ENCODE results near the gene GPBAR1.
"Not testable (repeated sequence)": the region's sequence is repeated elsewhere in the genome, so short reads cannot be mapped to it uniquely, and the experiment has no call there.

Gene GPBAR1

DNA sequence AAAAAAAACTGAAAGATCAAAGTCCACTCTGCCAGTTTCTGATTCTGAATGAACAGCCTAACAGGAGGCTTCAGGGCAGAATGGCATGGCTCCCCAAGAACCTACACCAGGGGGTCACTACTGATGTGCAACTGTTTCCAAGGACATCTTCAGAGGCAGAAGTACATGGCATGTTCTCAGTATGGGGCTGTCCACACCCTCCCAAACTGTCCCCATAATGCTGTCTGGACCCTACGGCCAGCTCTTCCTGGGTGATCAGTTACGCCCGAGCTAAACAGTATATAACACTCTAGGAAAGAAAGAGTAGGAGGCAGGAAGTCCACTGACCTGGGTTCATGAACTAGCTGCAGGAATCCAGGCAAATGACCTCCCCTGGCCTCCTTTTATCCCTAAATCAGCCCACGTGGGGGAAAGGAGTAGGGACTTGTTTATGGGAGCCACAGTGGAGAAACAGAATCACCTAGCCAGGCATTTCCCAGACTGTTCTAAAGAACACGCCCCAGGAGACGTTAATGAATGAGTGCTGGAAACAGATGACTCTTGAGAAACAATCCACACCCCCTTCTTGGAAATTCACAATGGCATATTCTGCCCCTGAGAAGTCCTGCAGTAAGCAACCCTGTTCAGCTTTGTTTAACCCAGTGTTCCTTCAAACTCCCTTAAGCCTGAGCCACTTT is 29.0 kb downstream of the GPBAR1 start:
- no peak for DNase-seq

GRCh38 chr2:218290316-218291261 is 29.8 kb downstream of the GPBAR1 start:
- no peak for DNase-seq

GRCh38 chr2:218291318-218292047 is 30.7 kb downstream of the GPBAR1 start:
- DNase-seq, result no peak

DNA sequence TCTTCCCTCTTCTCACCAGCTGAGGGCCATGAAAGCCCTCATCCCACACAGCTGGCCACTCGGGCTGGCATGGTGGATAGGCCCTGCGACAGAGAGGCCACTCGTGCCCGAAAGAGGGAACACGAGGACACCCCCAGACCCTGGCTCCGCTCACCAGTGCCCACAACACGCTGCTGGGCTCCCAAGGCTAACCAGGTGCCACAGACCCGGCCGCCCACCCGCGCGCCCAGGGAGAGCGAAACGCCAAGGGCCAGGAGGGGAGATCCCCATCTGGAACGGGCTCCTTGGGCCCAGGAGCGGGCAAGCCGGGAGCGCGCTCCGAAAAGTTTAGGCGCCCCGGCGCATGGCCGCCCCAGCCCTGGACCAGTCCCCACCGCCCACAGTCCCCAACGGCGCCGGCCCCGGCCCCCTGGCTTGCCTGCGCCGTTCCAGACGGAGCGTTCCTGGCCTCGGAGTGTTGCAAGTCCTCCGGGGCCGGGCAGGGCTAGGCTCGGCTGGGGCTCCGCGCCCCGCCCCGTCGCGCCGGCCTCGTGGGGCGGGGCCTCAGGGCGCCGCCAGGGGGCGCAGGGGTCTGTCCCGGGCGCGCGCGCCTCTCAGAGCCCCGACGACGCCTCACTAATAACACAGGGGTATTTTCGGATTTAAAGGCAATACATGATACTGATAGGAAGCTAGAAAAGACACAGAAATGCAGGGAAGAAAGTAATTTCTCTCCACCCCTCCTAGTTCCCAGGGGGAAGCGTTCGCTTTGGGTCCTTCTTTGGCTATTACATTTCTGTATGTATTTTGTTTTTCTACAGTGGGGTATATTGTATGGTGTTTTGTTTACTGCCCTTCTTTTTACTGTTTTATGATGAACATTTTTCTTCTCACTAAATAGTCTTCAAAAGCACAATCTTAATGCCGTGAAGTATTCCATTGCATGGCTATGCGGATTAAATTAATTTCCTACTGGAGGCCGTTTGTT is 31.5 kb downstream of the GPBAR1 start, which contains the start of gene TMBIM1:
Gene TMBIM1, minus strand, starts transcription at position 456 of the 967 bp plus-strand sequence. CDS start 10,362 bp downstream, outside the sequence.
- peak; percentile 71 for DNase-seq

- no peak for DNase-seq
Measured at GRCh38 chr2:218293715-218294429, 33.1 kb downstream of the GPBAR1 start.

GRCh38 chr2:218294430-218295022 is 33.7 kb downstream of the GPBAR1 start:
- no peak for DNase-seq

GRCh38 chr2:218295029-218295428 is 34.2 kb downstream of the GPBAR1 start:
- DNase-seq, result peak; percentile 29

DNA sequence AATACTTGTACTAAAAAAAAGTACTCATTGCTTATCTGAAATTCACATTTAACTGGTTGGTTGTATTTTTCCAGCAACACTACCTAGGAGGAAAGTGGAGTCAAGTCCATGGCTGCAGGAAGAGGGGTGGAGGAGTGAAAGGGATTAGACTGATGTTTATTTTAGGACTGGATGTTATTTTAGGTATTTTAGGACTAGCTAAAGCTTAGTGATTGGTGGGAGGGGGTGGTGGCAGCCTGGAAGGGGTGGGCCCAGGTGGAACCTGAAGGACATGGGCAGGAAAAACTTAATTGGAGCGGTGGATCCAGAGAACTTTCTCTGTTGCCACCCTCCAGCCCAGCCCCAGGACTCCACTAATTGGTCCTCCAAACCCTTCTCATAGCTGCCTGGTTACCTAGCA is 35.4 kb downstream of the GPBAR1 start:
- DNase-seq, result no peak

DNA sequence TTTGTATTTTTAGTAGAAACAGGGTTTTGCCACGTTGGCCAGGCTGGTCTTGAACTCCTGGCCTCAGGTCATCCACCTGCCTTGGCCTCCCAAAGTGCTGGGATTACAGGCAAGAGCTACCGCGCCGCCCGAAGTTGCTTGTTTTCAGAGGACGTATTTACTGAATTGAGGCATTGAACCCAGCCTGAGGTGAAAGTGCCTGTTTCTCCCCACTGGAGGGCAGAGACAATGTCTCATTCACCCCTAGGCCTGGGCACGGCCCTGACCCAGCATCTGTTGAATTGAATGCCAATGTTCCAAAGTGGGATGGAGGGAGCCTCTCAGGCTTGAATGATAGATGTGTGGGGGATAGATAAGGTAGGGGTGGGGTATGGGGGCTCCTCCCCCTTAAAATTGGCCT is 36.0 kb downstream of the GPBAR1 start:
- no peak for DNase-seq

GRCh38 chr2:218298314-218298875 is 37.6 kb downstream of the GPBAR1 start:
- DNase-seq, result no peak

DNA sequence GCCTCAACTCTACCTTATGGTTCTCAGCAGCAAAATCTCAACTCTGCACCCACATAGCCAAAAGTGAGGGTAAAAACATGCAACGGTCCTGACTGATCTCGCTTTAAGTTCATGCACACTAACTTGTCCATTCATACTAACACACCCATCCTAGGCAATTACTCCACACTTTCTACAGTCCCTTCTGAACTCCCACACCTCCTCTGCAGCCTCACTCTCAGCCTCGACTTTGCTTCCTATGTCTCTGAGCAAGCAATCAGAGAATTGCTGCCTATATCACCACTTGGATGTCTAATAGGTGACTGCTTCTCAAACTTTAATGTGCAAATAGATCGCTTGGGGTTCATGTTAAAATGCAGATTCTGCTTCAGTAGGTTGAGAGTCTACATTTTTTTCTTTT is 39.3 kb downstream of the GPBAR1 start:
- DNase-seq, result no peak

DNA sequence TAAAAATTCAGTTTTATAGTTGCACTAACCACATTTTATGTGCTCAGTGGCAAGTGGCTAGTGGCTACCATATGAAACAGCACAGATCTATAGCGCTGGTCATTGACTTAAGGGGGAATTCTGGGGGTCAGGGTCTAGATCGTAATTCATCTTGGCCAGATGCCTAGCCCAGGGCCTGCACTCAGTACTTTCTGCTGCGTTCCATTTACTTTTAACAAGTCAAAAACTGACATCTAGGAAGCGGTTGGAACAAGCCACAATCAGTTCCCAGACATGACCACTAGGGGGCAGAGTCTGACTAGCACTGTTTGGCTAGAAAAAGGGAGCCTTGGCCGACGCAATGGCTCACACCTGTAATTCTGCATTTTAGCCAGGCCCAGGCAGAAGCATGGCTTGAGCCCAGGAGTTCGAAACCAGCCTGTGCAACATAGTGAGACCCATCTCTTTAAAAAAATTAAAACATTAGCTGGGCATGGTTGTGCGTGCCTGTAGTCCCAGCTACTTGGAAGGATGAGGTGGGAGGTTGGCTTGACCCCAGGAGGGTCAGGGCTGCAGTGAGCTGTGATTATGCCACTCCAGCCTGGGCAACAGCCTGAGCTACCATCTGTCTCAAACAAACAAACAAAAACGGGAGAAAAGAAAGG is 40.5 kb downstream of the GPBAR1 start:
- peak; percentile 31 for DNase-seq

DNA sequence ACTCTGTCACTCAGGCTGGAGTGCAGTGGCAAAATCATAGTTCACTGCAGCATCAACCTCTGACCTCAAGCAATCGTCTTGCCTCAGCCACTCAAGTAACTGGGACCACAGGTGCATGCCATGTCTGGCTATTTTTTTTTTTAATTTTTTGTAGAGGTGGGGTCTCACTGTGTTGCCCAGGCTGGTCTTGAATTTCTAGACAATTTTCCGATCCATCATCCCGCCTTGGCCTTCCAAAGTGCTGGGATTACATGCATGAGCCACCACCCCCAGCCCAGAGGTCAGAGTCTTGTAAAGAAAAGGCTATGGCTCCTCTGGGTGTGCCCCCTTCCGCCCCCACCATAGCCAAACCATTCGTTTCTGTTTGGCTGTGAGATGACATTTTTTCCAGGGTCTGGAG is 44.6 kb downstream of the GPBAR1 start:
- no peak for DNase-seq

DNA sequence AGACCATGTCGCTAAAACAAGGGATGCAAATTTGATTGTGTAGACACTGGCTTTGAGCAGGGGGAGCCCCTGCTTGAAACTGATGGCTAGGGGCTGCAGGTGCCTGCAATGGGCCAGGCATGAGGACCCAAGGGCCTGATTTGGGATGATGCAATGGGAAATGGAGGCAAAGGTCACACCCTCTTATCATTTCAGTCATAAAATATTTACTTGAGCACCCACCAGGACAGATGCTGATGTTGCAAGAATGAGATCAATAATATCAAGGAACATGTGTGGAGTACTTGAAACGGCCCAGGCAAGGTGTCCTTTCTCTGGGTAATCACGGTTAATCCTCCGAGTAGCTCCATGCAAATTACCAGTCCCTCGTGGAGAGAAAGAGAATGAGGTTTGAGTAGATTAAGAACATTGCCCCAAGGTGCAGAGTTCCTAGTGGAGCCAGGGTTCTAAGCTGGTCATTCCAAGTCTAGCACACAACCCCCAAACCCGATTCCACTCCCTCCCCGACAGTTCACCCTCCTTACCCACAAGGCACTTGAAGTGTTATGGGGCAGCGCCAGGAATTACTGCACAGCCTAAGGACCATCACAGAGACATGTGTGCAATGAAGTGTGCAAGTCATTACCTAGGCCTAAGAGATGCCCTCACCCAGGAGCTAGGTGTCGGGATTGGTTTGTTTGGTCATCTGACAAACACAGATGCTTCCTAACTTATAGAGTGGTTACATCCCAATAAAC is 45.5 kb downstream of the GPBAR1 start:
- no peak for DNase-seq

- no peak for DNase-seq
Measured at GRCh38 chr2:218307415-218308090, 46.7 kb downstream of the GPBAR1 start.

- no peak for DNase-seq
Measured at GRCh38 chr2:218310853-218311540, 50.2 kb downstream of the GPBAR1 start.

DNA sequence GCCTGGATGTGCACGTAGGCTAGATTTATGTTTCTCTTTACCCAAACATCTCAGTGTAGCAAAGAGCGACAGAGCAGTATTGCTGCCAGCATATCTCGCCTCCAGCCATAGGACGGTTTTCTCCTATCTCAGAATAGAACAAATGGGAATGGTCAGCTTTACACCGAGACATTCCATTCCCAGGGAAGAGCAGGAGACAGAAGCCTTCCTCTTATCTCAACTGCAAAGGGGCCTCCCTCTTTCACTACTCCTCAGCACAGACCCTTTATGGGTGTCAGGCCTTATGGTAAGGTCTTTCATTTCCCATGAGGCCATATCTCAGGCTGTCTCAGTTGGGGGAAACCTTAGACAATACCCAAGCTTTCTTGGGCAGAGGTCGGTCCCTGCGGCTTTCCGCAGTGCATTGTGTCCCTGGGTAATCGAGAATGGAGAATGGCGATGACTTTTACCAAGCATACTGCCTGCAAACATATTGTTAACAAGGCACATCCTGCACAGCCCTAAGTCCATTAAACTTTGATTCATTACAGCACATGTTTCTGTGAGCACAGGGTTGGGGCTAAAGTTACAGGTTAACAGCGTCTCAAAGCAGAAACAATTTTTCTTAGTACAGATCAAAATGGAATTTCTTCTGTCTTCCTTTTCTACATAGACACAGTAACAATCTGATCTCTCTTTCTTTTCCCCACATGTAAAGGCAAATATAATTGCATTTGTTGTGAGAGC is 50.9 kb downstream of the GPBAR1 start:
- DNase-seq, result not testable (repeated sequence)
